ENCODE data around the gene CASZ1.

The CASZ1 gene

GRCh38 chr1:10687782-10688408 is 108.6 kb downstream of the CASZ1 start:
- Histone ChIP-seq H2AFZ (ENCODE audit: low read depth, low read length, severe bottlenecking) (no peak overlapping the region), H3K9me3 (ENCODE audit: insufficient read depth, low read length) (no peaks in the 10 kb centered on the region), H3F3A (ENCODE audit: insufficient read depth) (peaks cover 4% of the 10 kb centered on the region; the same call in 1 of the 2 replicates), H3K79me2 (ENCODE audit: insufficient read depth, low read length) (no peaks in the 10 kb centered on the region), H3K4me3 (ENCODE audit: insufficient read depth, low read length, poor library complexity, severe bottlenecking) (no peak overlapping the region), H3K9me2 (replicated peaks; ENCODE audit: insufficient read depth, low read length) (no peaks in the 10 kb centered on the region), H3K4me2 (ENCODE audit: low read depth, low read length, poor library complexity, severe bottlenecking) (no peak overlapping the region), H3K27ac (ENCODE audit: low read depth, low read length) (no peak overlapping the region), H3K27me3 (ENCODE audit: low read length) (no peaks in the 10 kb centered on the region), H4K20me1 (ENCODE audit: low read depth, low read length) (peaks cover 3% of the 10 kb centered on the region; the same call in 1 of the 2 replicates), H3K9ac (ENCODE audit: low read length) (no peak overlapping the region), H3K36me3 (ENCODE audit: low read length) (no peaks in the 10 kb centered on the region)
- TF ChIP-seq CTCF (IDR thresholded peaks at IDR 0.05; ENCODE audit: insufficient read depth, low read length, poor library complexity, severe bottlenecking), result no peak

- Histone ChIP-seq H3K9me3 (ENCODE audit: insufficient read depth, low read length) (no peaks in the 10 kb centered on the region), H3K27ac (ENCODE audit: low read depth, low read length) (no peak overlapping the region), H3K9me2 (replicated peaks; ENCODE audit: insufficient read depth, low read length) (no peaks in the 10 kb centered on the region), H3K27me3 (ENCODE audit: low read length) (no peaks in the 10 kb centered on the region), H4K20me1 (ENCODE audit: low read depth, low read length) (no peaks in the 10 kb centered on the region), H3K36me3 (ENCODE audit: low read length) (no peaks in the 10 kb centered on the region), H3K4me2 (ENCODE audit: low read depth, low read length, poor library complexity, severe bottlenecking) (no peak overlapping the region), H3F3A (ENCODE audit: insufficient read depth) (no peaks in the 10 kb centered on the region), H2AFZ (ENCODE audit: low read depth, low read length, severe bottlenecking) (no peak overlapping the region), H3K9ac (ENCODE audit: low read length) (no peak overlapping the region), H3K79me2 (ENCODE audit: insufficient read depth, low read length) (no peaks in the 10 kb centered on the region), H3K4me3 (ENCODE audit: insufficient read depth, low read length, poor library complexity, severe bottlenecking) (no peak overlapping the region)
- TF ChIP-seq EZH2phosphoT487 (conservative IDR thresholded peaks at IDR 0.05; ENCODE audit: low read length) (no peak), CTCF (IDR thresholded peaks at IDR 0.05; ENCODE audit: insufficient read depth, low read length, poor library complexity, severe bottlenecking) (no peak)
Measured at GRCh38 chr1:10687251-10687651, 109.2 kb downstream of the CASZ1 start.

GRCh38 chr1:10686404-10687040 is 109.9 kb downstream of the CASZ1 start:
- no peak for TF ChIP-seq CTCF (IDR thresholded peaks at IDR 0.05; ENCODE audit: insufficient read depth, low read length, poor library complexity, severe bottlenecking)
- Histone ChIP-seq H3K27ac (ENCODE audit: low read depth, low read length) (no peak overlapping the region), H3K9me3 (ENCODE audit: insufficient read depth, low read length) (no peaks in the 10 kb centered on the region), H3K9ac (ENCODE audit: low read length) (no peak overlapping the region), H3K27me3 (ENCODE audit: low read length) (no peaks in the 10 kb centered on the region), H3K36me3 (ENCODE audit: low read length) (no peaks in the 10 kb centered on the region), H3K9me2 (replicated peaks; ENCODE audit: insufficient read depth, low read length) (no peaks in the 10 kb centered on the region), H4K20me1 (ENCODE audit: low read depth, low read length) (no peaks in the 10 kb centered on the region), H3K4me3 (ENCODE audit: insufficient read depth, low read length, poor library complexity, severe bottlenecking) (no peak overlapping the region), H3F3A (ENCODE audit: insufficient read depth) (no peaks in the 10 kb centered on the region), H3K4me2 (ENCODE audit: low read depth, low read length, poor library complexity, severe bottlenecking) (no peak overlapping the region), H2AFZ (ENCODE audit: low read depth, low read length, severe bottlenecking) (no peak overlapping the region), H3K79me2 (ENCODE audit: insufficient read depth, low read length) (no peaks in the 10 kb centered on the region)
